Brain microvascular endothelial cell (primary cell): Measurements from ENCODE around the gene SDK1.

ENCODE experiments used
- DNase-seq: peaks from one replicate; pipeline ENCODE4 v3.0.0-alpha.2; 2020
- H3K27ac ChIP-seq: fragments of 250-450 bp; sonication (Bioruptor Pico); 2 replicates; pipeline ENCODE4 v1.5.1; 2020; ENCODE audit warnings: mild to moderate bottlenecking, moderate library complexity
- H3K27me3 ChIP-seq: fragments of 250-450 bp; sonication (Bioruptor Pico); replicated peaks from 2 replicates; pipeline ENCODE4 v1.5.1; 2020; ENCODE audit warnings: mild to moderate bottlenecking
- H3K36me3 ChIP-seq: fragments of 250-450 bp; sonication (Bioruptor Pico); replicated peaks from 2 replicates; pipeline ENCODE4 v1.5.1; 2020; ENCODE audit warnings: mild to moderate bottlenecking
- H3K4me3 ChIP-seq: 2 replicates; pipeline ENCODE4 v1.5.1; 2011; ENCODE audit warnings: low read depth, mild to moderate bottlenecking, control low read depth, low read length, moderate library complexity
- in situ Hi-C: cut with HindIII; loops from 2 replicates; pipeline ENCODE4 v1.10.0; 2017; ENCODE audit warnings: low sequenced_read_pairs, low pct_ligation_motif_present
- TF ChIP-seq, protein P1 (sequence below): IDR thresholded peaks from 2 replicates; pipeline ENCODE4 v1.5.1; 2011; ENCODE audit warnings: low read depth, mild to moderate bottlenecking, moderate library complexity, low read length, control low read depth, inconsistent platforms; ENCODE audit errors: missing control alignments

Gene SDK1

GRCh38 chr7:4123823-4124222 lies 822.8 kb downstream of the SDK1 start:
- Histone ChIP-seq H3K4me3 (no peak overlapping the region), H3K27ac (no peak overlapping the region), H3K27me3 (no peaks in the 10 kb centered on the region), H3K36me3 (no peaks in the 10 kb centered on the region)
- DNase-seq = no peak
- in situ Hi-C loops = no loop called here
- TF ChIP-seq, protein P1, sequence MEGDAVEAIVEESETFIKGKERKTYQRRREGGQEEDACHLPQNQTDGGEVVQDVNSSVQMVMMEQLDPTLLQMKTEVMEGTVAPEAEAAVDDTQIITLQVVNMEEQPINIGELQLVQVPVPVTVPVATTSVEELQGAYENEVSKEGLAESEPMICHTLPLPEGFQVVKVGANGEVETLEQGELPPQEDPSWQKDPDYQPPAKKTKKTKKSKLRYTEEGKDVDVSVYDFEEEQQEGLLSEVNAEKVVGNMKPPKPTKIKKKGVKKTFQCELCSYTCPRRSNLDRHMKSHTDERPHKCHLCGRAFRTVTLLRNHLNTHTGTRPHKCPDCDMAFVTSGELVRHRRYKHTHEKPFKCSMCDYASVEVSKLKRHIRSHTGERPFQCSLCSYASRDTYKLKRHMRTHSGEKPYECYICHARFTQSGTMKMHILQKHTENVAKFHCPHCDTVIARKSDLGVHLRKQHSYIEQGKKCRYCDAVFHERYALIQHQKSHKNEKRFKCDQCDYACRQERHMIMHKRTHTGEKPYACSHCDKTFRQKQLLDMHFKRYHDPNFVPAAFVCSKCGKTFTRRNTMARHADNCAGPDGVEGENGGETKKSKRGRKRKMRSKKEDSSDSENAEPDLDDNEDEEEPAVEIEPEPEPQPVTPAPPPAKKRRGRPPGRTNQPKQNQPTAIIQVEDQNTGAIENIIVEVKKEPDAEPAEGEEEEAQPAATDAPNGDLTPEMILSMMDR = no peak

GRCh38 chr7:4124556-4125477 lies 823.8 kb downstream of the SDK1 start:
- H3K4me3 ChIP-seq = no peak overlapping the region
- no peaks in the 10 kb centered on the region for H3K36me3 ChIP-seq
- in situ Hi-C loops = no loop called here
- no peak for DNase-seq
- no peaks in the 10 kb centered on the region for H3K27me3 ChIP-seq
- no peak overlapping the region for H3K27ac ChIP-seq
- TF ChIP-seq, protein P1 = no peak

GRCh38 chr7:4127909-4128560 lies 827.0 kb downstream of the SDK1 start:
- in situ Hi-C loops = no loop called here

GRCh38 chr7:4129481-4130122 lies 828.5 kb downstream of the SDK1 start:
- no peaks in the 10 kb centered on the region for H3K36me3 ChIP-seq
- no peaks in the 10 kb centered on the region for H3K27me3 ChIP-seq
- TF ChIP-seq, protein P1 = no peak
- no peak for DNase-seq
- in situ Hi-C loops = no loop called here
- no peak overlapping the region for H3K27ac ChIP-seq
- no peak overlapping the region for H3K4me3 ChIP-seq

More at GRCh38 chr7:4127909-4128560, 827.0 kb downstream of the SDK1 start:
- Histone ChIP-seq H3K27me3 (no peaks in the 10 kb centered on the region), H3K27ac (no peak overlapping the region), H3K36me3 (no peaks in the 10 kb centered on the region), H3K4me3 (no peak overlapping the region)
- TF ChIP-seq, protein P1 = no peak
- no peak for DNase-seq

DNA sequence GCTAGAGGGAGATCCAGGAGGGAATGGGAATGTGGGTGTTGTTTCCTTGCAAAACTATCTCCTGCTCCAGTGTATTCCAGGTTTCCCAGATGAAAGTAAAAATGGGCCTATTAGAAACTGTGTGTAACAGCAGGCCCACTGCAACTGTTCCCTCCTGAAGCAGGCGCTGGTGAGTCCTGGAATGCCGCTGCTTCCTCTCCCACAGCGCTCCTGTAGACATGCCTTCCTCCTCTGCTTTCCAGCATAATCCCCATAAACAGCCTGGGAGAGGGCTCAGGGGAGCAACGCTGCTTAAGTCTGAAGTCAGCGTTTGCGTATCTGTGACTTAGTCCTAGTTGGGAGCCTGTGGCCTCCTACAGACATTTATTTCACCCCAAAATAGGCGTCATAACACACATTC lies 830.0 kb downstream of the SDK1 start:
- in situ Hi-C loops = no loop called here
- DNase-seq = no peak
- H3K27me3 ChIP-seq = no peaks in the 10 kb centered on the region
- TF ChIP-seq, protein P1 = no peak
- H3K27ac ChIP-seq = no peak overlapping the region
- H3K36me3 ChIP-seq = no peaks in the 10 kb centered on the region
- H3K4me3 ChIP-seq = no peak overlapping the region
